A673 (cell line): ENCODE data around the gene MTRF1.

Source experiments
- CTCF ChIP-seq: fragments of 300-800, 200-600 bp; sonication (generic); conservative IDR thresholded peaks from 2 replicates; pipeline ENCODE4 v1.5.1; 2017; ENCODE audit warnings: low read depth, mild to moderate bottlenecking, antibody characterized with exemption, low read length, moderate library complexity, mixed read lengths
- EZH2 ChIP-seq: fragments of 200-600 bp; sonication (generic); IDR thresholded peaks from 2 replicates; pipeline ENCODE4 v1.6.1; 2017; ENCODE audit warnings: borderline replicate concordance, low read depth, mild to moderate bottlenecking, mixed read lengths, antibody characterized with exemption, low read length; ENCODE audit not compliant: poor library complexity, severe bottlenecking

- TF ChIP-seq CTCF (no peak), EZH2 (no peak)
These were observed 41.2 kb upstream of the MTRF1 start for GRCh38 chr13:41304551-41304950.
